RWPE2 (cell line): ENCODE results near the gene FAM117A.
A peak's percentile ranks its signal among the peaks of the same experiment; 100 is the strongest.

ENCODE experiments used
- ATAC-seq: fragments of 200-7000 bp; cut with Tn5 transposase; 3 replicates; pipeline ENCODE4 v1.9.1; 2021; ENCODE audit warnings: low read depth
- DNase-seq: peaks from one replicate; pipeline ENCODE4 v3.0.0-alpha.2; 2020; ENCODE audit warnings: low spot score
- H3K27ac ChIP-seq: fragments of 450-650 bp; 2 replicates; pipeline ENCODE4 v1.5.1; 2017; ENCODE audit warnings: mild to moderate bottlenecking; ENCODE audit not compliant: poor library complexity, severe bottlenecking
- H3K27me3 ChIP-seq: fragments of 250-450 bp; sonication (Bioruptor Pico); 2 replicates; pipeline ENCODE4 v1.5.1; 2021; ENCODE audit warnings: mild to moderate bottlenecking, moderate library complexity; ENCODE audit not compliant: insufficient read depth, poor library complexity, severe bottlenecking
- H3K36me3 ChIP-seq: fragments of 250-450 bp; sonication (Bioruptor Pico); 2 replicates; pipeline ENCODE4 v1.5.1; 2020; ENCODE audit warnings: low read depth, mild to moderate bottlenecking, moderate library complexity
- H3K4me1 ChIP-seq: fragments of 250-450 bp; sonication (Bioruptor Pico); 2 replicates; pipeline ENCODE4 v1.5.1; 2021; ENCODE audit warnings: mild to moderate bottlenecking, moderate library complexity; ENCODE audit not compliant: insufficient read depth, poor library complexity, severe bottlenecking
- H3K4me3 ChIP-seq: fragments of 250-450 bp; sonication (Bioruptor Pico); 2 replicates; pipeline ENCODE4 v1.5.1; 2021; ENCODE audit warnings: mild to moderate bottlenecking, moderate library complexity; ENCODE audit not compliant: severe bottlenecking
- H3K9me3 ChIP-seq: fragments of 250-450 bp; sonication (Bioruptor Pico); 2 replicates; pipeline ENCODE4 v1.5.1; 2021; ENCODE audit warnings: mild to moderate bottlenecking, moderate library complexity; ENCODE audit not compliant: severe bottlenecking
- TF ChIP-seq, protein P1 (sequence below): fragments of 450-650 bp; IDR thresholded peaks from one replicate; pipeline ENCODE4 v1.5.1; 2017; ENCODE audit warnings: mild to moderate bottlenecking, moderate library complexity; ENCODE audit not compliant: poor library complexity, severe bottlenecking

The FAM117A gene

GRCh38 chr17:49715216-49715615 is 48.7 kb downstream of the FAM117A start:
- ATAC-seq (no peak), DNase-seq (no peak)
- Histone ChIP-seq H3K4me1 (no peaks in the 10 kb centered on the region), H3K36me3 (peaks cover 19% of the 10 kb centered on the region), H3K9me3 (no peaks in the 10 kb centered on the region), H3K4me3 (no peak overlapping the region), H3K27ac (no peak overlapping the region), H3K27me3 (no peaks in the 10 kb centered on the region)
- TF ChIP-seq, protein P1, sequence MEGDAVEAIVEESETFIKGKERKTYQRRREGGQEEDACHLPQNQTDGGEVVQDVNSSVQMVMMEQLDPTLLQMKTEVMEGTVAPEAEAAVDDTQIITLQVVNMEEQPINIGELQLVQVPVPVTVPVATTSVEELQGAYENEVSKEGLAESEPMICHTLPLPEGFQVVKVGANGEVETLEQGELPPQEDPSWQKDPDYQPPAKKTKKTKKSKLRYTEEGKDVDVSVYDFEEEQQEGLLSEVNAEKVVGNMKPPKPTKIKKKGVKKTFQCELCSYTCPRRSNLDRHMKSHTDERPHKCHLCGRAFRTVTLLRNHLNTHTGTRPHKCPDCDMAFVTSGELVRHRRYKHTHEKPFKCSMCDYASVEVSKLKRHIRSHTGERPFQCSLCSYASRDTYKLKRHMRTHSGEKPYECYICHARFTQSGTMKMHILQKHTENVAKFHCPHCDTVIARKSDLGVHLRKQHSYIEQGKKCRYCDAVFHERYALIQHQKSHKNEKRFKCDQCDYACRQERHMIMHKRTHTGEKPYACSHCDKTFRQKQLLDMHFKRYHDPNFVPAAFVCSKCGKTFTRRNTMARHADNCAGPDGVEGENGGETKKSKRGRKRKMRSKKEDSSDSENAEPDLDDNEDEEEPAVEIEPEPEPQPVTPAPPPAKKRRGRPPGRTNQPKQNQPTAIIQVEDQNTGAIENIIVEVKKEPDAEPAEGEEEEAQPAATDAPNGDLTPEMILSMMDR, result no peak

- no peak for DNase-seq
- no peaks in the 10 kb centered on the region for H3K27me3 ChIP-seq
- peak overlapping the region; percentile 58 for H3K27ac ChIP-seq
- H3K9me3 ChIP-seq, result no peaks in the 10 kb centered on the region
- peaks cover 31% of the 10 kb centered on the region for H3K36me3 ChIP-seq
- peak overlapping the region; percentile 97 for H3K4me3 ChIP-seq
- H3K4me1 ChIP-seq, result peaks cover 12% of the 10 kb centered on the region
- TF ChIP-seq, protein P1, result peak; percentile 82
- peak; percentile 14 for ATAC-seq
Measured at GRCh38 chr17:49708515-49709183, 55.3 kb downstream of the FAM117A start.

DNA sequence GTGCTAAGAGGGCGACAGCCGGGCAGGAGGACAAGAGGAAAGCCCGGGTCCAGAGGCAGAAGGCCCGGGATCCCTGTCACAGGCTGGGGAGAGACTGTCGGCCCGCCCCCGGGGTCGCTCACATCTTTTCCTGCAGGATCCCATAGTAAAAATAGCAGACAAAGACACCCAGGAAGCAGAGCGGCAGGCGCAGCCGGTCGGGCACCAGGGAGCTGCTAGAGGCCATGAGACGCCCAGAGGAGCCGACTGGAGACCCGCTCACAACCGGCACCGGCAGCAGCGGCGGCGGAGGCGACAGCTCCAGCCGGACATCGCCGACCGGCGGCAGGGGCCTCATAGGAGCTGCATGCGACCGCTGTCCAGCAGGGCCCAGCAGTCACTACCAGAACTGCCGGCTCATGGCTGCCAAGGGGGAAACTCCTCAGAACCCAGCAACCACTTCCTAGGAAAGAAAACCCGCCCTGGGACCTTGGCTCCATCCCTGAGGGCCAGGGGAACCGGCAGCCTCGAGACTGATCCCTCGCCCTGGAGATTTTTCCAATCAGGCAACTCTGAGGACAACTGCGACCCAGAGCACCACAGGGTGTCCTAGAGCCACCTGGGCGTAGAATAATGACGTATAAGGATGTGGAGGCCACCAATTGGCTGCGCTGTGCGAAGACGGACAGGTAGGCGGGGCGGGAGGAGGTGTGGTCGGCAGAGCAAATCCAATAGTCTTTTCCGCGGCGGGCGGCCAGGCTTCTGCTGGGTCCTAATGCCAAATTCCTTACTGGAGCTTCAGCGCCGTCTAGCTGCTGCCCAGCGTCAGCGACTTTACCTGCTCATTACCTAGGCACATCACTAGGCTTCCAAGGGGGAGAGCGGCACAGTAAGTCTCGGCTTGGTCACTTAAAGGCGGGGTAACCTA is 56.1 kb downstream of the FAM117A start, which contains the start of gene SLC35B1:
SLC35B1 (minus strand) TSS at position 357 of the 907 bp plus-strand sequence; CDS start at position 226, 131 bp downstream.
- Histone ChIP-seq H3K27me3 (no peaks in the 10 kb centered on the region), H3K36me3 (peaks cover 39% of the 10 kb centered on the region), H3K9me3 (no peaks in the 10 kb centered on the region), H3K4me3 (peak within 1 kb of the TSS; percentile 97), H3K4me1 (peaks cover 12% of the 10 kb centered on the region), H3K27ac (peak within 1 kb of the TSS; percentile 58)
- ATAC-seq, result peak; percentile 94
- DNase-seq, result peak; percentile 99
- TF ChIP-seq, protein P1, result peak; percentile 97

GRCh38 chr17:49707246-49707607 is 56.7 kb downstream of the FAM117A start:
- no peaks in the 10 kb centered on the region for H3K27me3 ChIP-seq
- no peak for ATAC-seq
- TF ChIP-seq, protein P1, result no peak
- peak overlapping the region; percentile 58 for H3K27ac ChIP-seq
- H3K36me3 ChIP-seq, result peaks cover 45% of the 10 kb centered on the region
- DNase-seq, result no peak
- H3K9me3 ChIP-seq, result no peaks in the 10 kb centered on the region
- H3K4me3 ChIP-seq, result peak overlapping the region; percentile 97
- H3K4me1 ChIP-seq, result peaks cover 12% of the 10 kb centered on the region
